HFF-Myc (cell line): ENCODE measurements around the gene GGA1.
"Not testable (repeated sequence)": the region's sequence is repeated elsewhere in the genome, so short reads cannot be mapped to it uniquely, and the experiment has no call there.

Experiments used
- DNase-seq: peaks from one replicate; pipeline ENCODE4 v3.0.0-alpha.2; 2011; ENCODE audit warnings: low read depth; ENCODE audit errors: extremely low read depth
- H3K4me3 ChIP-seq: replicated peaks from 2 replicates; pipeline ENCODE4 v1.5.1; 2011; ENCODE audit warnings: low read depth, mild to moderate bottlenecking, control low read depth, low read length
- CTCF ChIP-seq: IDR thresholded peaks from 2 replicates; pipeline ENCODE4 v1.5.1; 2012; ENCODE audit warnings: mild to moderate bottlenecking, low read depth, low read length, control low read depth; ENCODE audit errors: missing control alignments

The GGA1 gene

GRCh38 chr22:37643225-37643847 lies 34.7 kb downstream of the GGA1 start:
- TF ChIP-seq CTCF: peak; percentile 97
- no peak overlapping the region for H3K4me3 ChIP-seq
- peak; percentile 56 for DNase-seq

GRCh38 chr22:37647317-37647716 lies 38.7 kb downstream of the GGA1 start:
- no peak for DNase-seq
- TF ChIP-seq CTCF: no peak
- H3K4me3 ChIP-seq: no peak overlapping the region

GRCh38 chr22:37647928-37648327 lies 39.3 kb downstream of the GGA1 start:
- no peak overlapping the region for H3K4me3 ChIP-seq
- no peak for TF ChIP-seq CTCF
- DNase-seq: no peak

GRCh38 chr22:37650463-37651136 lies 42.0 kb downstream of the GGA1 start:
- TF ChIP-seq CTCF: no peak
- no peak for DNase-seq
- H3K4me3 ChIP-seq: no peak overlapping the region

GRCh38 chr22:37654563-37655251 lies 46.1 kb downstream of the GGA1 start:
- no peak for TF ChIP-seq CTCF
- H3K4me3 ChIP-seq: no peak overlapping the region
- DNase-seq: no peak

- TF ChIP-seq CTCF: no peak
- no peak overlapping the region for H3K4me3 ChIP-seq
- no peak for DNase-seq
These were observed 46.6 kb downstream of the GGA1 start for GRCh38 chr22:37655252-37655563.

GRCh38 chr22:37656583-37656982 lies 47.9 kb downstream of the GGA1 start:
- DNase-seq, H3K4me3 ChIP-seq: not testable (repeated sequence)
